Endodermal cell (in vitro differentiated cells): ENCODE measurements around the gene CERT1. TPM values are rescaled to one million over a fixed set of nuclear protein-coding genes. Genes with fewer than 3 reads are reported as not detected.

ENCODE experiments used
- DNase-seq: peaks from one replicate; pipeline ENCODE4 v3.0.0-alpha.2; 2017
- H3K27ac ChIP-seq: 2 replicates; pipeline ENCODE4 v1.5.1; 2013; ENCODE audit warnings: mild to moderate bottlenecking, low read depth, low read length, moderate library complexity
- H3K27me3 ChIP-seq: 2 replicates; pipeline ENCODE4 v1.6.1; 2013; ENCODE audit warnings: mild to moderate bottlenecking, low read length, moderate library complexity; ENCODE audit not compliant: insufficient read depth, control insufficient read depth, poor library complexity, severe bottlenecking
- H3K36me3 ChIP-seq: 2 replicates; pipeline ENCODE4 v1.7.0; 2013; ENCODE audit warnings: mild to moderate bottlenecking, low read length, moderate library complexity; ENCODE audit not compliant: control insufficient read depth, insufficient read depth
- H3K4me1 ChIP-seq: one replicate; pipeline ENCODE4 v1.7.0; 2013; ENCODE audit warnings: low read length; ENCODE audit not compliant: control insufficient read depth, insufficient read depth
- H3K4me3 ChIP-seq: 2 replicates; pipeline ENCODE4 v1.5.1; 2013; ENCODE audit warnings: mild to moderate bottlenecking, low read length, moderate library complexity
- H3K9ac ChIP-seq: 2 replicates; pipeline ENCODE4 v1.6.1; 2013; ENCODE audit warnings: mild to moderate bottlenecking, low read length, moderate library complexity; ENCODE audit not compliant: poor library complexity, severe bottlenecking; ENCODE audit errors: extremely low read depth
- H3K9me3 ChIP-seq: 2 replicates; pipeline ENCODE4 v1.6.1; 2013; ENCODE audit warnings: mild to moderate bottlenecking, low read length, moderate library complexity; ENCODE audit not compliant: control insufficient read depth
- H3K27ac Mint-ChIP-seq: 2 replicates; pipeline ENCODE4 v1.8.0; 2020; ENCODE audit warnings: mixed read lengths
- H3K27me3 Mint-ChIP-seq: 2 replicates; pipeline ENCODE4 v1.8.0; 2021; ENCODE audit warnings: mild to moderate bottlenecking, mixed read lengths; ENCODE audit not compliant: insufficient read depth
- H3K36me3 Mint-ChIP-seq: 2 replicates; pipeline ENCODE4 v1.8.0; 2020; ENCODE audit warnings: low read depth, mixed read lengths
- H3K4me1 Mint-ChIP-seq: 2 replicates; pipeline ENCODE4 v1.8.0; 2020; ENCODE audit warnings: mixed read lengths
- H3K4me3 Mint-ChIP-seq: 2 replicates; pipeline ENCODE4 v1.8.0; 2020; ENCODE audit warnings: mild to moderate bottlenecking, moderate library complexity, mixed read lengths
- H3K9me3 Mint-ChIP-seq: 2 replicates; pipeline ENCODE4 v1.8.0; 2020; ENCODE audit warnings: mild to moderate bottlenecking, mixed read lengths
- WGBS, 2 experiments: methylation state at CpG; one replicate each; pipeline versions ENCODE4 v1.1.5 to v1.1.7; 2013; ENCODE audit warnings: missing lambda C conversion rate in 2 of 2, mixed read lengths in 1 of 2; ENCODE audit not compliant: insufficient coverage in 1 of 2, insufficient read length in 1 of 2; 5-methylcytosine and 5-hydroxymethylcytosine counted together
- total RNA-seq, 2 donors: library from RNA; stranded (reverse); fragmentation: NEBNext Ultra II Directional in 1 of 2; extraction: Animal tissue kit (Norgen Biotek cat#: 25700) in 1 of 2; gene quantifications; 2 replicates in 1 of 2; 3 replicates in 1 of 2; pipeline ENCODE4 v1.2.1, GENCODE V29; 2021
- TF ChIP-seq, protein P1 (sequence below): fragments of 200-600 bp; sonication (generic); conservative IDR thresholded peaks from 2 replicates; pipeline ENCODE4 v1.5.0; 2021; ENCODE audit warnings: antibody characterized with exemption, mild to moderate bottlenecking

The CERT1 gene
- total RNA-seq, 2 donors from 2014 or later: 51.0 to 73.5 TPM

DNA sequence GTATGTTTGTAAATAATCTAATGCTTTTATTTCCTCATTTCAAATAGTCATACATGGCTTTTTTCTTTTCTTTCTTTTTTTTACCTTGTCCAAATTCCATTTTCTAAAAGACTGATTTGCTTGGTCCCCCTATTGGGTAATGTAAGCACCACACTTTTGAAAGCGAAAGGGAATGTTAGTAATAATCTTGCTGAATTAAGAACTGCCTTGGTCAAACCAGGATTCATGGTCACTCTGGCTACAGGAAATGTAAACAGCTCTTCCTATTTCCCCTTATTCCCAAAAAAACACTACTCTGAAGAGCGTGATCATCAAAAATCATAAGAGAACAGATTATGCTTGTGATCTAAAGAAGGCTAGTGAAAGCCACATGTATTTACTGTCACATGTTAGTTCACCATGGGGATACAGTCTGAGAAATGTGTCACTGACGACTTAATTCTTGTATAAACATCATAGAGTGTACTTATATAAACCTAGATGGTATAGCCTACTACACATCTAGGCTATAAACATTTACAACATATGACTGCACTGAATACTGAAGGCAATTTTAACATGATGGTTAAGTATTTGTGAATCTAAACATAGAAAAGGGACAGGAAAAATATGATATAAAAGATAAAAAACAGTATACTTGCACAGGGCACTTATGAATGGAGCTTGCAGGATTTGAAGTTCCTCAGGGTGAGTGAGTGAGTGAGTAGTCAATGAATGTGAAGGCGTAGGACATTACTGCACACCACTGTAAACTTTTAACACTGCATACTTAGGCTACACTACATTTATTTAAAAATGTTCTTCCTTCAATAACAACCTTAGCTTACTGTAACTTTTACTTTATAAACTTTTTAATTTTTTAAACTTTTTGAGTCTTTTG, 99.1 kb downstream of the CERT1 start:
- Histone ChIP-seq H3K9me3 (peaks cover 10% of the 10 kb centered on the region), H3K27ac (no peak overlapping the region), H3K4me3 (no peak overlapping the region), H3K4me1 (no peaks in the 10 kb centered on the region), H3K9ac (no peak overlapping the region), H3K27me3 (no peaks in the 10 kb centered on the region), H3K36me3 (peaks cover 68% of the 10 kb centered on the region)
- Mint-ChIP-seq H3K9me3 (no peaks in the 10 kb centered on the region), H3K27ac (no peak overlapping the region), H3K4me3 (no peak overlapping the region), H3K36me3 (peaks cover 61% of the 10 kb centered on the region), H3K4me1 (no peaks in the 10 kb centered on the region), H3K27me3 (no peaks in the 10 kb centered on the region)
- DNase-seq: no peak
- WGBS, 2 experiments: 94 to 100% methylated on average over 1 to 4 of the region's 4 CpGs
- TF ChIP-seq, protein P1, sequence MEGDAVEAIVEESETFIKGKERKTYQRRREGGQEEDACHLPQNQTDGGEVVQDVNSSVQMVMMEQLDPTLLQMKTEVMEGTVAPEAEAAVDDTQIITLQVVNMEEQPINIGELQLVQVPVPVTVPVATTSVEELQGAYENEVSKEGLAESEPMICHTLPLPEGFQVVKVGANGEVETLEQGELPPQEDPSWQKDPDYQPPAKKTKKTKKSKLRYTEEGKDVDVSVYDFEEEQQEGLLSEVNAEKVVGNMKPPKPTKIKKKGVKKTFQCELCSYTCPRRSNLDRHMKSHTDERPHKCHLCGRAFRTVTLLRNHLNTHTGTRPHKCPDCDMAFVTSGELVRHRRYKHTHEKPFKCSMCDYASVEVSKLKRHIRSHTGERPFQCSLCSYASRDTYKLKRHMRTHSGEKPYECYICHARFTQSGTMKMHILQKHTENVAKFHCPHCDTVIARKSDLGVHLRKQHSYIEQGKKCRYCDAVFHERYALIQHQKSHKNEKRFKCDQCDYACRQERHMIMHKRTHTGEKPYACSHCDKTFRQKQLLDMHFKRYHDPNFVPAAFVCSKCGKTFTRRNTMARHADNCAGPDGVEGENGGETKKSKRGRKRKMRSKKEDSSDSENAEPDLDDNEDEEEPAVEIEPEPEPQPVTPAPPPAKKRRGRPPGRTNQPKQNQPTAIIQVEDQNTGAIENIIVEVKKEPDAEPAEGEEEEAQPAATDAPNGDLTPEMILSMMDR: peak; percentile 37

DNA sequence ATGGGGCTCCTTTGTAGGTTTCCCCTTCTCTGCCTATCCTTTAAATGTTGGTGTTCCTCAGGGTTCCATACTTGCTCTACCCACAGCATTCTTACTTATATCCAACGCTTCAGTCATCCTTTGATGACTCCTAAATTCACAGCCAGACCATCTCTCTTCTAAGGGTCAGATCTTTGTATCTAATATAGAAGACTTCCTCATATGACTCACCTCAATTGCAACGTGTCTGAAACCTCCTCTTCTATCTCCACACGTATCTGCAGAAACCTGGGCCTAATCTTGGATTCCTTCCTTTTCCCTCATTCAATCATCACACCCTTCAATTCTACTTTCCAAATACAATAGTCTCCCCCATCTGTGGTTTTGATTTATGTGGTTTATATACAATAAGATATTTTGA, 106.1 kb downstream of the CERT1 start:
- Histone ChIP-seq H3K27ac (no peak overlapping the region), H3K9ac (no peak overlapping the region), H3K36me3 (peaks cover 53% of the 10 kb centered on the region), H3K4me1 (no peaks in the 10 kb centered on the region), H3K4me3 (no peak overlapping the region), H3K9me3 (peaks cover 10% of the 10 kb centered on the region), H3K27me3 (no peaks in the 10 kb centered on the region)
- H3K4me1 Mint-ChIP-seq: peaks cover 4% of the 10 kb centered on the region
- no peaks in the 10 kb centered on the region for H3K27me3 Mint-ChIP-seq
- H3K4me3 Mint-ChIP-seq: no peak overlapping the region
- TF ChIP-seq, protein P1: no peak
- no peaks in the 10 kb centered on the region for H3K9me3 Mint-ChIP-seq
- no peak for DNase-seq
- 81 to 93% methylated on average over 2 to 3 of the region's 3 CpGs for WGBS, 2 experiments
- H3K27ac Mint-ChIP-seq: no peak overlapping the region
- peaks cover 49% of the 10 kb centered on the region for H3K36me3 Mint-ChIP-seq

DNA sequence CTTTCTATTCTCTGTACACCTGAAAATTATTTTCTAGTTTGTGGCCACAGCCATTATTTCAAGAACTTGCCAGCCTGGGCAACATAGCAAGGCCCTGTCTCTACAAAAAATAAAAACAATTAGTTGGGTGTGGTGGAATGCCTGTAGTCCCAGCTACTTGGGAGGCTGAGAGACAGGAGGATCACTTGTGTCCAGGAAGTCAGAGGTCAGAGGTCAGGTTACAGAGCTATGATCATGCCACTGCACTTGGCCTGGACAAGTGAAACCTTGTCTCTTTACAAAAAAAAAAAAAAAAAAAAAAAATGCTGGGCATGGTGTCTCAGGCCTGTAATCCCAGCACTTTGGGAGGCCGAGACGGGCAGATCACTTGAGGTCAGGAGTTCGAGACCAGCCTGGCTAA, 116.2 kb downstream of the CERT1 start:
- H3K9me3 Mint-ChIP-seq: no peaks in the 10 kb centered on the region
- H3K4me1 ChIP-seq: no peaks in the 10 kb centered on the region
- TF ChIP-seq, protein P1: no peak
- whole genome bisulfite sequencing, 2 experiments: 99% methylated on average over 3 of the region's 3 CpGs; no CpG with 5 or more reads in 1 of the 2 experiments
- no peaks in the 10 kb centered on the region for H3K27me3 ChIP-seq
- H3K4me3 Mint-ChIP-seq: no peak overlapping the region
- H3K27ac Mint-ChIP-seq: no peak overlapping the region
- no peaks in the 10 kb centered on the region for H3K4me1 Mint-ChIP-seq
- no peaks in the 10 kb centered on the region for H3K27me3 Mint-ChIP-seq
- peaks cover 51% of the 10 kb centered on the region for H3K36me3 ChIP-seq
- H3K9me3 ChIP-seq: no peaks in the 10 kb centered on the region
- H3K9ac ChIP-seq: no peak overlapping the region
- peaks cover 46% of the 10 kb centered on the region for H3K36me3 Mint-ChIP-seq
- H3K27ac ChIP-seq: no peak overlapping the region
- no peak for DNase-seq
- no peak overlapping the region for H3K4me3 ChIP-seq
